ENCODE measurements around the gene TFB1M.
"Not testable (repeated sequence)": the region's sequence is repeated elsewhere in the genome, so short reads cannot be mapped to it uniquely, and the experiment has no call there.

The TFB1M gene

GRCh38 chr6:155314092-155314772 is at the start of gene TFB1M:
TFB1M (minus strand) TSS chr6:155314484; CDS start chr6:155314428, 56 bp downstream.
- DNase-seq (ENCODE audit: low spot score), result peak; percentile 99

GRCh38 chr6:155364021-155364420 is 49.7 kb upstream of the TFB1M start:
- DNase-seq (ENCODE audit: low spot score), result not testable (repeated sequence)

GRCh38 chr6:155362968-155363632 is 48.8 kb upstream of the TFB1M start:
- DNase-seq (ENCODE audit: low spot score), result not testable (repeated sequence)

- DNase-seq (ENCODE audit: low spot score), result no peak
Observed at GRCh38 chr6:155354167-155354566, 39.9 kb upstream of the TFB1M start.

GRCh38 chr6:155352811-155353210 is 38.5 kb upstream of the TFB1M start:
- DNase-seq (ENCODE audit: low spot score), result peak; percentile 38

- no peak for DNase-seq (ENCODE audit: low spot score)
Observed at GRCh38 chr6:155352130-155352420, 37.8 kb upstream of the TFB1M start.

GRCh38 chr6:155351273-155352129 is 37.2 kb upstream of the TFB1M start:
- no peak for DNase-seq (ENCODE audit: low spot score)

- DNase-seq (ENCODE audit: low spot score), result no peak
Observed at GRCh38 chr6:155349956-155350355, 35.7 kb upstream of the TFB1M start.

- peak; percentile 48 for DNase-seq (ENCODE audit: low spot score)
Observed at GRCh38 chr6:155349129-155349528, 34.8 kb upstream of the TFB1M start.

- no peak for DNase-seq (ENCODE audit: low spot score)
Observed at GRCh38 chr6:155347800-155348199, 33.5 kb upstream of the TFB1M start.

GRCh38 chr6:155346957-155347356 is 32.7 kb upstream of the TFB1M start:
- DNase-seq (ENCODE audit: low spot score), result no peak

GRCh38 chr6:155344341-155345006 is 30.2 kb upstream of the TFB1M start:
- no peak for DNase-seq (ENCODE audit: low spot score)

GRCh38 chr6:155341130-155341828 is 27.0 kb upstream of the TFB1M start:
- peak; percentile 96 for DNase-seq (ENCODE audit: low spot score)

- peak; percentile 72 for DNase-seq (ENCODE audit: low spot score)
Observed at GRCh38 chr6:155340464-155341129, 26.3 kb upstream of the TFB1M start.

- not testable (repeated sequence) for DNase-seq (ENCODE audit: low spot score)
Observed at GRCh38 chr6:155339929-155340328, 25.6 kb upstream of the TFB1M start.

GRCh38 chr6:155338237-155338636 is 24.0 kb upstream of the TFB1M start:
- DNase-seq (ENCODE audit: low spot score), result not testable (repeated sequence)

- no peak for DNase-seq (ENCODE audit: low spot score)
Observed at GRCh38 chr6:155335265-155335664, 21.0 kb upstream of the TFB1M start.

- DNase-seq (ENCODE audit: low spot score), result not testable (repeated sequence)
Observed at GRCh38 chr6:155334073-155334472, 19.8 kb upstream of the TFB1M start.

GRCh38 chr6:155333414-155333813 is 19.1 kb upstream of the TFB1M start:
- DNase-seq (ENCODE audit: low spot score), result no peak

GRCh38 chr6:155330922-155331321 is 16.6 kb upstream of the TFB1M start:
- no peak for DNase-seq (ENCODE audit: low spot score)

- no peak for DNase-seq (ENCODE audit: low spot score)
Observed at GRCh38 chr6:155330133-155330734, 15.9 kb upstream of the TFB1M start.

Data from kidney tubule cell (primary cell).